Activated CD4-positive, CD25-positive, alpha-beta regulatory T cell treated with anti-CD3 and anti-CD28 coated beads, Interleukin-2, amount 50 U/mL, for 24 hours (primary cell): ENCODE measurements around the gene NUDT16L1.

Experiments
- ATAC-seq, 2 donors: fragments of 150-1000 bp; cut with Tn5 transposase; one replicate each; pipeline ENCODE4 v1.10.0; 2021; ENCODE audit warnings: mild to moderate bottlenecking in 1 of 2, moderate library complexity in 1 of 2

The NUDT16L1 gene

DNA sequence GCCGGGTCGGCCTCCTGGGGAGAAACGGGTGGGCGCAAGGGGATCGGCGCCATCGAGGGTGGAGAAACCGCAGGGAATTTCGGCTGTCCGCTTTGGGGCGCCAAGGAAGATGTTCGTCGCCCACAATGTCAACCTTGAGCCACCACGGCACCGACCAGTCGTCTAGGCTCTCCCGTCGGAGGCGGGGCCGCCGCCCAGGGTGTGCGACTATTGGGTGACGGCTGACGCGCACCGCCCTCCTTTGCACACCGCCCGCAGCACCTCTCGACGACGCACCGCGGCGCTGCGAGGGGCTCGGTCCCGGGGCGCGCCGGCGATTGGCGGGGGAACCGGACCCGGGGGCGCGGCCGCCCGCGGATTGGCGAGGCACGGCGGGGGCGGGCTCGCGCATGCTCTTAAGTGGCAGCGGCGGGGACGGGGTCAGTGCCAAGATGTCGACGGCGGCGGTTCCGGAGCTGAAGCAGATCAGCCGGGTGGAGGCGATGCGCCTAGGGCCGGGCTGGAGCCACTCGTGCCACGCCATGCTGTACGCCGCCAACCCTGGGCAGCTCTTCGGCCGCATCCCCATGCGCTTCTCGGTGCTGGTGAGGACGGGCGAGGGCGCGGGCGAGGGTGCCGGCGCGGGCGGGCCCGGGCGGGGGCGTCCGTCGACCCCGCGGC is at the start of gene NUDT16L1:
Gene NUDT16L1, plus strand, starts transcription at position 267 of the 660 bp plus-strand sequence. Its CDS starts 165 bp downstream, at position 432.
- peak; percentile 96 to 97 for ATAC-seq

DNA sequence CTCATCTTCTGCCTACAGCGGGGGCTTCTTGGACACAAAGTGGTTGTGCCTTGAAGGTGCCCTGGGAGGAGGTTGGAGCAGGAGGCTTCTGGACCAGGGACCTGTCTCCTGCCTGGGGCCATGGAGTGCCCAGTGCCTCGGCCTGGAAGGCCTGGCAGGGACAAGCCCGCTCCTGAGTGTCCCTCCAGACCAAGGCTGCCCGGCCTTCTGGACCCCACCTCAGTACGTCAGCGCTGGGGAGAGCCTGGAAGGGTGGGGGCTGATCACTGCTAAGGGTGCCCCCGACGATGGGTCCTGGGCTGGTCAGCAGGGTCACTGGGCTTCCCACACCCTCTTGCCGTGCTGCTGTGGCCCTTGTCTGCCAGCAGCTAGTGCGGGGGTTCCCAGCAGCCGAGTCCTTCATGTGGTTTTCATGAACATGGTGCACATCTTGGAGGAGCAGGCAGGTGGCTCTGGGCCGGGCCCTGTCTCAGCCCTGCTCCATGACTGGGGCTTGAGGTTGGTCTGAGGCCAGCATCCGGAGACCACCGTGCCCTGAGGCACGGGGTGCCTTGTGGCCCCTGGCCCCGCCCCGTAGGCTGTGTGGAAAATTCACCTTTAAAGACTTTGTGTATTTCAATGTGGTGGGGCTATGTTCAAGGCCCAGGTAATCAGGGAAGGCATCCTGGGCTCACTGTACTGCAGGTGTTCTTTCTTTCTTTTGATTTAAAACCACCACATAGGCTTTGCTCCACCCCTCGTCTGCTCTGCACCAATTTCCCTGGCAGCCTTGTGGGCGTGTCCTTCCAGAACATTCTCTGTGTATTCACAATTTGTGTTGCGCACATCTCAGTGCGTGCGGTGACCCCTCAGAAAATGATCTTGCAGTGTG is 46.4 kb upstream of the NUDT16L1 start:
- no peak for ATAC-seq

GRCh38 chr16:4647644-4647980 is 45.8 kb upstream of the NUDT16L1 start:
- no peak for ATAC-seq

DNA sequence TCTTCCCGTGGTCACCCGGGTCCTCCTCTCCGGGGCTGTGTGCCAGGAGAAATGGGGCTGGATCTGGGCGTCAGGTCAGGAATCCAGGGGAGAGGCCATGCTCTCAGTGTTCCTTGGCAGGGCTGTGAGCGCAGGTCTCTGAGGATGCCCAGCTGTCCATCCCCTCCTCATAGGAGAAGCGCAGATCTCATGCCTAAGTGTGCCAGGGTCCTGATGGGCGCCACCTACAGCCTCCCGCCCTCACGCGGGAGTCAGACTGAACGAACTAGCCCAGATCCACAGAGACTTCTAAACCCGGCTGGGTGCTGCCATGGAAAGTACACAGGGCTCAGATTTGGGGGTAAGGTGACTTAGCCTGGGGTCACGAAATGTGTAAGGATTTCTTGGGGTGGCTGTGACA is 44.4 kb upstream of the NUDT16L1 start:
- no peak for ATAC-seq

DNA sequence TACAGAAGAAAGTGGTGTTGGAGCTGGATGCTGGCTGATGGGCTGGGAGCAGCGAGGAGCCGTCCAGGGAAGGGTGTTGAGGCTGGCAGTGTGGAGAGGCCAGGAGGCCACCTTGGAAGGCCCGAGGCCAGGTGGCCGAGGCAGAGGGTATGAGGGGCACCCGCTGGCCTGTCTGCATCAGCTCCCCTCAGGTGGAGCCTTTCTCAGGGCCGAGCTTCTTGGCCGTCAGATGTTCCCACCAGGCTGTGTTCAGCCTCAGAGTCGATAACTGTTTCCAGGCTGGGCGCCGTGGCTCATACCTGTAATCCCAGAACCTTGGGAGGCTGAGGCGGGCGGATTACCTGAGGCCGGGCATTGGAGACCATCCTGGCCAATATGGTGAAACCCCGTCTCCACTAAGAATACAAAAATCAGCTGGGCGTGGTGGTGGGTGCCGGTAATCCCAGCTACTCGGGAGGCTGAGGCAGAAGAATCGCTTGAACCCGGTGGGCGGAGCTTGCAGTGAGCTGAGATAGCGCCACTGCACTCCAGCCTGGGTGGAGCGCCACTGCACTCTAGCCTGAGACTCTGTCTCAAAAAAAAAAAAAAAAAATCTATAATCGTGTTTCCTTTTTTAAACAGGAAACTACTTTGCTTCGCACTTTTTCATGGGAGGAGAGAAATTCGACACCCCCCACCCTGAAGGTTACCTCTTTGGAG is 43.5 kb upstream of the NUDT16L1 start:
- ATAC-seq: no peak

DNA sequence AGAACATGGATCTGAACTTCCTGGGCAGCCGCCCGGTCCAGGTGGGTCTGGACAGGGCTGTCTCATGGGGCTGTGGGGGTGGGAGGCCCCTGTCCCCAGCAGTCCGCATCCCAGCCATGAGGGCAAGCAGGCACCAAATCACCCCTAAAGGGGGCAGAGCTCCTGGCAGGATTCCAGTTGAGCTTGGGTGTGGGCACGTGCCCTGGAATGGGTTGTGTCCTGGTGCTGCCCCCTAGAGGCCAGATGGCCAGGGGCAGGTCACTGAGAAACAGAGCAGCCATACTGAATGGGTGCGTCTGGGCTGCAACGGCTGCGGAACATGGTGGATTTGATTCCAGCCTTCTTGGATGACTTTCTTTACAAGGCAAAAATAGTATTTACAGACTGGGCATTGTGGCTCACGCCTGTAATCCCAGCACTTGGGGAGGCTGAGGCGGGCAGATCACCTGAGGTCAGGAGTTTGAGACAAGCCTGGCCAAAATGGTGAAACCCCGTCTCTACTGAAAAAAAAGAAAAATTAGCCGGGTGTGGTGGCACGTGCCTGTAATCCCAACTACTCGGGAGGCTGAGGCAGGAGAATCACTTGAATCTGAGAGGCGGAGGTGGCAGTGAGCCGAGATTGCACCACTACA is 42.8 kb upstream of the NUDT16L1 start:
- peak; percentile 74 to 92 for ATAC-seq

DNA sequence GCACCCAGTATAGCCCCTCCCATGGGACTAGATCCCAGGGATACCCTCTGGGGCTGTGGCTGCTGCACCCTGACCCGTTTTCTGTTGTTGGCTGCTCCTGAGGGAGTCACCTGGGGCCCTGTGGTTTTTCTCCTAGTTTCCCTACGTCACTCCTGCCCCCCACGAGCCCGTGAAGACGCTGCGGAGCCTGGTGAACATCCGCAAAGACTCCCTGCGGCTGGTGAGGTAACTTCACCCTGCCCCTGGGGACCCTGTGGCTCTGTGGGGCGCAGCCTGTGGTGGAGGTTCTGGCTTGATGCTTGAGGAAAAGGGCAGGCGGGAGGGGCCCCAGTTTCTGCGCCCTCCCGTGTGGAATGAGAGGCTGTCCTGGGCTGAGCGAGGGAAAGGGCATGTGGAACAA is 41.5 kb upstream of the NUDT16L1 start:
- no peak for ATAC-seq

DNA sequence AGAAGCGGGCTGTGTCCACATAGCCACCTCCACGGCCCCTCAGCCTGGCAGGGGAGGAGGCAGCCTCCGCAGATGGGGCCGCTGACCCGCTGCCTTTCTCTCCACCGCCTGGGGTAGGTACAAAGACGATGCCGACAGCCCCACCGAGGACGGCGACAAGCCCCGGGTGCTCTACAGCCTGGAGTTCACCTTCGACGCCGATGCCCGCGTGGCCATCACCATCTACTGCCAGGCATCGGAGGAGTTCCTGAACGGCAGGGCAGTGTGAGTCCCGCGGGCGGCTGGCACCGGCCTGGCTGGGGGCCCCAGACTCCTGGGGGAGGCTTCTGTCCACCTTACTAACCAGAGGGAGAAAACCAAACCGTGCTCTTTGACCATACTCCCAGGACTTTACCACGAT is 40.8 kb upstream of the NUDT16L1 start:
- ATAC-seq: no peak

GRCh38 chr16:4654011-4654963 is 39.1 kb upstream of the NUDT16L1 start:
- no peak for ATAC-seq

- ATAC-seq: no peak
These were observed 38.3 kb upstream of the NUDT16L1 start for GRCh38 chr16:4654964-4655590.

DNA sequence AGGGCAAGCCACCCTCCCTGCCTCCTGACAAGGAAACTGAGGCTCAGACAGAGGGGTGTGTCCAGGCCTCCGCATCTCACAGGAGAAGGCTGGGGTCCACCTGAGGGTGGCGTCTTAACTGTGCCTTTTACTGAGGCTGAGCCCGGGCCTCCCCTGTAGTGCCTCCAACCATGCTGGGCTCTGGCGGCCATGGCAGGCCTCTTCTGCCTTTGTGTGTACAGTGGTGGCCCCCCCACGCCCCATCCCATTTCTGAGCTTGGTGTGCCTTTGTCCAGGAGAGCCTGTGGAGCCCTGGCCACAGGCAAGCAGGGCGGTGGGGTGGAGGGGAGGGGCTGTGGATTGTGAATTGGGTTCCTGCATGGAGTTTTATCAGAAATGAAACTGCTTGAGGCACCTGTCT is 37.6 kb upstream of the NUDT16L1 start:
- ATAC-seq: no peak

- no peak for ATAC-seq
These were observed 37.1 kb upstream of the NUDT16L1 start for GRCh38 chr16:4656221-4656620.

DNA sequence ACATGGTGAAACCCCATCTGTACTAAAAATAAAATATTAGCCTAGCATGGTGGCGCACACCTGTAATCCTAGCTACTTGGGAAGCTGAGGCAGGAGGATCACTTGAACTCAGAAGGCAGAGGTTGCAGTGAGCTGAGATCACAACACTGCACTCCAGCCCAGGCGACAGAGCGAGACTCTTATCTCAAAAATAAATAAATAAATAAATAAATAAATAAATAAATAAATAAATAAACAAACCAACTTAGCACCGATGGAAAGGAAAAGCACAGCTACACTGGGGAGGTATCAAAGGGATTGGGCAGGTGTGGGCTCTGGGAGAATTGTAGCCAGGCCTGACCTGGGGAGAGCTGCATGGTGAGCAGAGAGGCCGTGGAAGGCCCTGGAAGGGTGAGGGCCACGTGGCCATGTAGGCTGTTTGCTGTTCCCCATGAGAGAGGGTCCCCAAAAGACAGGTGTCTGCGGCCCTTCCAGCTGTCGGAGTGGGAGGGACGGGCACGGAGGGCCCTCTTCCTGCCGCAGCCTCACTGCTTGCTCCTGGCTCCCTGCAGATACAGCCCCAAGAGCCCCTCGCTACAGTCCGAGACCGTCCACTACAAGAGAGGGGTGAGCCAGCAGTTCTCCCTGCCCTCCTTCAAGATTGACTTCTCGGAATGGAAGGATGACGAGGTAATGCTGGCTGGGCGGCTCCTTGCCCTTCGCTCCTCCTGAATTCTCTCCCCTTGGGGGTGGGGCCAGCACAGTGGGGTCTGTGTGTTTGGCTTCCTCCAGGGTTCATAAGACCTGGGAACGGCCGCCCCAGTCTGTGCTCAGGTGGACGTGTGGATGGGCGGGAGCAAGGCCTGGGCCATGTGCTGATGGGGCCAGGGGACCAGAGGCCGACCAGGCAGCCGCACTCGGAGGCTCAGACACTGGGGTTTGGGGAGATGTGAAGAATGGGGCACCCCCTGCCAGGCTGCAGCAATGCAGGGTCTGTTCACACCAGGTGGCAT is 36.4 kb upstream of the NUDT16L1 start:
- no peak for ATAC-seq

DNA sequence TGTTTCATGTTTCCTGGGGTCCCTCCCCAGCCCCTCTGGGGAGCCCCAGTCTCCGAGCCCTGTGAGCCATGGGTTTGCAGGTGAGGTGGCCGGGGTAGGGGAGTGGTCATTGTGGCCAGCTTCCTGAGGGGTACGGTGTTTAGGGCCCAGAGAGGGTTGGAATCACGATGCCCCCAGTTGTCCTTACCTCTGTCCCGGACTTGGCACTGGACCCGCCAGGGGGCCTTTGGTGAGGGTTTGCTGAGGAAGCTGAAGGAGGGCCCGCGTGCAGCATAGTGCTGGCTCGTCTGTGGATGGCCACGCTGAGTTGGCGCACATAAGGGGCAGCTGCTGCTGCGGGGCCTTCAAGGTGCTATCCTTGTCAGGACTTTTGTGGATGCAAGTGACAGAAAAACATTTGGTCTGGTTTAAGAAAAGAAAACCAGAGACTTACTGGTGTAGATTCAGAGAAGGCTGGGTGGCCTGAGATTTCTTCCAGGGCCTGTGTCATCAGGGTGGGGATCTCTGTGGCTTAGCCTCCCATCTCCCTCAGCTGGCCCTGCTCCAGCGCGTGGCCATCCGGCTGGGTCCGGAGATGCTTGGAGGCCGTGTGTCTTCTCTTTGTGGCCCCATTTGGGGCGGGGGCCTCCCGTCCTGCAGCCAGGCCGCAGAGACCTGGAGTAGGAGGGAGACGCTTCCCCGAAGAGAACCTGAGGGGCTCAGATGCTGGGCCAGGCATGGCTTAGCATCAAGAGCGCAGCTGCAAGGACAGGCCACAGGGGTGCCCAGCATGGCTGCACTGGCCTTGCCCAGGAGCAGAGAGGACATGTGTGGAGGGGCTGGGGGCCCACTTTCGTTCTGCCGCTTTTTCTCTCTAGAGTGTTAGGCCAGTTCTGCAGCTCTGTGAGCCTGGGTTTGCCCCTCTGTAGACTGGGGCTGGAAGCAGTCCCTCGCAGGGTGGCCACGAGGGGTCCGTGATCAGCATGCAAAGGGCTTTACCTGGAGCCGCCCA is 33.7 kb upstream of the NUDT16L1 start:
- no peak for ATAC-seq

DNA sequence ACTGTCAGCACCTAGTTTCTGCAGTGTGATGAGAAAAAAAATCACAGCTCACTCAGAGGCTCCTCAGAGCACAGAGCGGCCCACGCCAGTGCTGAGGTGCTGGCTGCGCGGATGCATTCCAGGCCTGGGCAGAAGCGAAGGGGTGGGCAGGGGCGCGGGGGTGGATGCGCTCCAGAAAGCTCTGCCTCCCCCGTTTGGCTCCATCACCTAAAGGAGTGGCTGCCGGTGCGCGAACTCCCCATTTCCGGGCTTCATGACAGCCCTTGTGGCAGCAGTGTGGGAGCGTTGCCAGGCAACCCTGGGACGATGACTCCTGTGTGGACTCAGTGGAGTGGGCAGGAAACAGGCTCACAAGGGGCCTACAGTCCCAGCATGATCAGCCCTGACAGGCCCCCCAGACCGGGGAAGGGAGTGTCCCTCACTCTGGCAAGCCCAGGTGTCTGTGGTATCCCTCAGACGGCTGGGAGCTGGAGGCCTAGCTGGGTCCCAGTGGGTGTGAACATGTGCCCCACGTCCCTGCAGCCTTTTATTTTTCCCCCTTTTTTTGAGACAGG is 32.8 kb upstream of the NUDT16L1 start:
- peak; percentile 69 to 71 for ATAC-seq

DNA sequence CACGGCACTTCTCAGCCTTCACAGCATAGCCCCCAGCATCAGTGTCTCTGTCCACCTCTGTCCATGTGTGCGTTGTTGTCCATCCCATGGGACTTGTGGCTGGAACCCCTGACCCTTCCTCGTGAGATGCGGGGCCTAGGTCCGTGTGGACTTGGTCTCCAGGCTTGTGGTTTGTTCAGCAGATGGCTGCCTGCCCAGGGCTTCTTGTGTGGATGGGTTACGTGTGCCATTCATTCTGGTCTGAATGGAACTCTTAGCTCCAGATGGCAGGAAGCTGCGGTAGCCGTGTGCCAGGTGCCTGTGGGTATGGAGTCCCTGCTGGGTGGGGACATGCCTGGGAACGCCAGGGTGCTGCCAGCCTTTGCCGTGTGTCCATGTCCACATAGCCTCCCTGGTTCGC is 31.7 kb upstream of the NUDT16L1 start:
- ATAC-seq: no peak

DNA sequence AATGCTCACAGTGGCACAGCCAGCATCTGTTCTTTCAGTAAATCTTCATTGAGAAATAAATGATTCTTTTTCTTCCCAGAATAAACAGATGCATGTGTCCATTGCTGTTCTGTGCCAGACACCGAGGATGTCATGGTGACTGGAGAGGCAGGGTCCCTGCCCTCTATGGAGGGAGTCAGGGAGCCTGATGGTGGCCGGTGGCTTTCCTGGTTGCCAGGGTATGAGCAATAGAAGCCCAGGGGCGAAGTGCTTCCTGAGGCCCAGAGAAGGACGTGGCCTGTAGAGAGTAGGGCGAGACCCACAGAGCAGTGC is 29.9 kb upstream of the NUDT16L1 start:
- no peak for ATAC-seq

DNA sequence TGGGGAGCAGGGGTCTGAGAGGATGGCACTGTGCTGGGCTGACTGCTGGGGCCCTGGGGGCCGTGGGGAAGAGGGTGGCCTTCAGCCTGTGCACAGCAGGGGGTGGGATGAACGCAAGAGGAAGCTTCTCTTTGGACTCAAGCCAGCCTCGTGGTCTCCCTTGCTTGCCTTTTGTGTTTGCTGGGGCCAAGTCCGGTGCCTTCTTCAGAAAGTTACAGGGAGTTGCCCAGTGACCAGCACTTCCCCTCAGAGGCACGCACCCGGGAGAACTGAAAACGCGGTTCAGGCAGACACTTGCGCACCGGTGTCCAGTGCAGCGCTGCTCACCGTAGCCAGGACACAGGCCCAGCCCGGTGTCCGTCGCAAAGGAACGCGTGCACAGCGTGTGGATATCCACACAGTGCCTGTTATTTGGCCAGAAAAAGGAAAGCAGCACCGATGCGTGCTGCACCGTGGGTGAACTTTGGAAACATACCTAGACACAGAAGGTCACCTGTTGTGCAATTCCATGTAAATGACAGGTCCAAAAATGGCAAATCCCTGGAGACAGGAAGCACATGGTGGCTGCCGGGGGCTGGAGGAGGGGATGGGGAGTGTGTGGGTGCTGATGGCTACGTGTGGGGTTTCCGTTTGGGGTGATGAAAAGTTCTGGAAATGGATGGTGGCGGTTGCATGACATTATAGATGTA is 29.4 kb upstream of the NUDT16L1 start:
- no peak for ATAC-seq
